DLD1 (cell line): ENCODE measurements around the gene MLX.
"Not testable (repeated sequence)": the region's sequence is repeated elsewhere in the genome, so short reads cannot be mapped to it uniquely, and the experiment has no call there.

Experiments
- in situ Hi-C: cut with HindIII; loops from 2 replicates; pipeline ENCODE4 v1.10.0; 2017; ENCODE audit warnings: low sequenced_read_pairs

The MLX gene

DNA sequence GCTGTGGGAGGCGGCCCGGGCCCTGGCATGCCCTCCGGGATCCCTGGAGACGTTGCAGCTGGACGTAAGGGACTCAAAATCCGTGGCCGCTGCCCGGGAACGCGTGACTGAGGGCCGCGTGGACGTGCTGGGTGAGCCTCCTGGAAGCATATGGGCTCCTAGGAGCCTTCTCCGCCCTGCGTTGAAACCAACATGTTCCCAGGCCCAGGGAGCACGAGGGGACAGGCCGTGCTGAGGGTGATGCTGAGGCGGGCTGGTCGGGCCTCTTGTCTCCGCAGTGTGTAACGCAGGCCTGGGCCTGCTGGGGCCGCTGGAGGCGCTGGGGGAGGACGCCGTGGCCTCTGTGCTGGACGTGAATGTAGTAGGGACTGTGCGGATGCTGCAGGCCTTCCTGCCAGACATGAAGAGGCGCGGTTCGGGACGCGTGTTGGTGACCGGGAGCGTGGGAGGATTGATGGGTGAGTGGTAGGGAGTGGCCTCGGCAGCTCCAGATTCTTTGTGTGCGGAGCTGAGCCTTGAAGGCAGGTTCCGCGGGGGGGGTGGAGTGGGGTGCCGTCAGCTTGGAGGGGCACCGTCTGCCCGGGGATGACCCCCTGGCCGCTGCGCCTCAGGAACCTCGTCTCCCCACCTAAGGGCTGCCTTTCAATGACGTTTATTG is 13.6 kb upstream of the MLX start:
- in situ Hi-C loops = no loop called here

DNA sequence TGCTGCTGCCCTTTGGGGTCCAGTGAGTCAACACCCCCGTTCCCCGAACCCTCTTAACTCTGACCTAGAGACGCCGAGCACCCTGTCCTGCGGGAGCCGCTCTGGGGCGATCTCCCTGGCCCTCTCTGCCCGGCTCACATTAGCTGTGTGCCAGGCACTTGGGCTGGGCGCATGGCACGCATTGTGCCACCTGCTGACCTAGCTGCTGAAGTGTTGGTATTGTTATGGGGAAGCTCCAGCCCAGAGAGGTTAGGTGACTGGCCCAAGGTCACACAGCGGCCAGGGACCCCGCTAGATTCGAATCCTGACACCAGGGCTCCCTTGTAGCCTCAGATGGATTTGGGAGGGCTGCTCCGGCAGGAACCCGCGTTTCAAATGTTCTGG is 13.0 kb upstream of the MLX start:
- in situ Hi-C loops = no loop called here

DNA sequence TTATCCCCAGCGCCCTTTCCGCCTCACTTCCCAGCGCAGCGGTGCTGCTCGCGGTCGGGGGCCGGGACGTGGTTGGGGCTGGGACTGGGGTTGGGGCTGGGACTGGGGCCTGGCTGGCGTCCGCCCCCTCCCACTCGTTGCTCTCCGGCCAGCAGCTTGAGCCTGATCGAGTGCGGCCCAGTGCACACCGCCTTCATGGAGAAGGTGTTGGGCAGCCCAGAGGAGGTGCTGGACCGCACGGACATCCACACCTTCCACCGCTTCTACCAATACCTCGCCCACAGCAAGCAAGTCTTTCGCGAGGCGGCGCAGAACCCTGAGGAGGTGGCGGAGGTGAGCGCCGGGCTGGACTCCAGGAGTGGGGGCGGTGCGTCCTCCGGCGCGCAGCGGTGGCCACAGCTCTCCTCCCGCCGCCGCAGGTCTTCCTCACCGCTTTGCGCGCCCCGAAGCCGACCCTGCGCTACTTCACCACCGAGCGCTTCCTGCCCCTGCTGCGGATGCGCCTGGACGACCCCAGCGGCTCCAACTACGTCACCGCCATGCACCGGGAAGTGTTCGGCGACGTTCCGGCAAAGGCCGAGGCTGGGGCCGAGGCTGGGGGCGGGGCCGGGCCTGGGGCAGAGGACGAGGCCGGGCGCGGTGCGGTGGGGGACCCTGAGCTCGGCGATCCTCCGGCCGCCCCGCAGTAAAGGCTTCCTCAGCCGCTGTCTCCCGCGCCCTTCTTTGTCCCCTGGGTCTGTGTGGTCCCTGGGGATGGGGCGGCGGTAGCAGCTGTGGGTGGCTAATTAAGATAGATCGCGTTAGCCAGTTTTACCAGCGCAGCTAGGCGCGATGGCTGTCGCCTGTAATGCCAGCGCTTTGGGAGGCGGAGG is 12.4 kb upstream of the MLX start:
- in situ Hi-C loops = no loop called here

DNA sequence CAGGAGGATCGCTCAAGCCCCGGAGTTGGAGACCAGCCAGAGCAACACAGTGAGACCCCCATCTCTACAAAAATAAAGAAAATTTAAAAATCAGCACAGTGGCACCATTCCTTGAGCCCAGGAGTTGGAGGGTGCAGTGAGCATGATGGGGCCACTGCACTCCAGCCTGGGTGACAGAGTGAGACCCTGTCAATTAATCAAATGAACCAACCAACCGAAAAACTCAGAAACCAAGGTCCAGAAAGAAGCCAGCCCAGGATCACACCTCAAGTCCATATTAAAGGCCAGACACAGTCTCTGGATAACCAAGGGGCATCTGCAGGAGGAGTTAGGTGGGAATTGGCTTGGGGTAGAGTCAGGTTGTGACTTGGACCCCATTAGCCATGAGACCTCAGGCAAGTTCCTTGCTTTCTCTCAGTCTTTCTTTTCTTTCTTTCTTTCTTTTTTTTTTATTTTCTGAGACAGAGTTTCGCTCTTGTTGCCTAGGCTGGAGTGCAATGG is 11.7 kb upstream of the MLX start:
- in situ Hi-C loops = no loop called here

DNA sequence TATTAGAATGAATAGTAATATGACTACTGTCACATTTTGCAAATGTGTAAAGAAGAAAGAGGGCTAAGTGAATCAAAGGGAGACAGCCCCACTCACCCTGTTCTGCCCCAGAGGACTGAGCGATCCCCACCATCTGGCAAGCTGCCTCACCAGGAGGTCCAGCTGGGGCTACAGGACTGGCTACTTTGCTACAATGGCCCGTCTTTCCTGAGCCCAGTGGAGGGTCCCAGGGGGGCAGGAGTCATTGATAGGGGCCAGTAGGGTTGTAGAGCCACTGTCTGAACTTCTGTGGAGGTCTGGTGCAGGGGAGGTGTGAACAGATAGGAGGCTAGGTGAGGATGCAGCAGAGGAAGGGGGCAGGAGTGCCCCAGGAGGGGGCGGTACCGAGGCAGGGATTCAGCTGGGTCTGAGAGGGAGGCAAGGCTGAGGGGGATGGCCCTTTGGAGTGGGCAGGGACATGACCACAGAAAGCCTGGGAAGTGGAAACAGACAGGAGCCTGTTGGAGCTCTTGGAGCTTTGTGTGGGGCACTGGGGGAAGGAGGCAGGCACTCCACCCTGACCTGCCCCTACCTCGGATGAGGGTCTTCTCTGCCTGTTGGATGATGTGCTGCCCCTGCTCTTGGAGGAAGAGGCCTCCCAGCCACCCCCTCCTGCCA is 10.8 kb upstream of the MLX start:
- in situ Hi-C loops = not testable (repeated sequence)

DNA sequence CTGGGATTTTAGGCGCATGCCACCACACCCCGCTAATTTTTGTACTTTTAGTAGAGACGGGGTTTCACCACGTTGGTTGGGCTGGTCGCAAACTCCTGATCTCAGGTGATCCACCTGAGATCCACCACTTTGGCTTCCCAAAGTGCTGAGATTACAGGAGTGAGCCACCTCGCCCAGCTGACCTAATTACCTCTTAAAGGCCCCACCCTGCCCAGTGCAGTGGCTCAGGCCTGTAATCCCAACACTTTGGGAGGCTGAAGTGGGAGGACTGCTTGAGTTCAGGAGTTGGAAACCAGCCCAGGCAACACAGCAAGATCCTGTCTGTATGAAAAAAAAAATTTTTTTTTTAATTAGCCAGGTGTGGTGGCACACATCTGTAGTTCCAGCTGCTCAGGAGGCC is 7.8 kb upstream of the MLX start:
- in situ Hi-C loops = no loop called here

DNA sequence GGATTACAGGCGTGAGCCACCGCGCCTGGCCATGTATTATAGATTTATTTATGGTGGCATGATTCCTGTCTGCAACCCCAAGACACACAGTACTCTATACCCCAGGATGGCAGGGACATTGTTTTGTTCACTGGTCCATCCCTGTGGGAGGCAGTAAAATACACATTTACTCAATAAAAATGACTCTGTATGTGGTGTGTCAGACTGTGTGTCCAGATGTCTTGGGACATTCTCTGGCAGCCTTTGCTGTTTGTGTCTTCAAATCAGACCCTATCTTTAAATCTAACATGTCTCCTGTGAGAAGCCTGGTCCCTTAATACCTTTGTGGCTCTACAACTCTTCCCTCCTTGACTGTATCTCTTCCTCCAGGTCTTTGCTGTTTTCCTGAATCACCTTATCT is 6.7 kb upstream of the MLX start:
- in situ Hi-C loops = no loop called here

DNA sequence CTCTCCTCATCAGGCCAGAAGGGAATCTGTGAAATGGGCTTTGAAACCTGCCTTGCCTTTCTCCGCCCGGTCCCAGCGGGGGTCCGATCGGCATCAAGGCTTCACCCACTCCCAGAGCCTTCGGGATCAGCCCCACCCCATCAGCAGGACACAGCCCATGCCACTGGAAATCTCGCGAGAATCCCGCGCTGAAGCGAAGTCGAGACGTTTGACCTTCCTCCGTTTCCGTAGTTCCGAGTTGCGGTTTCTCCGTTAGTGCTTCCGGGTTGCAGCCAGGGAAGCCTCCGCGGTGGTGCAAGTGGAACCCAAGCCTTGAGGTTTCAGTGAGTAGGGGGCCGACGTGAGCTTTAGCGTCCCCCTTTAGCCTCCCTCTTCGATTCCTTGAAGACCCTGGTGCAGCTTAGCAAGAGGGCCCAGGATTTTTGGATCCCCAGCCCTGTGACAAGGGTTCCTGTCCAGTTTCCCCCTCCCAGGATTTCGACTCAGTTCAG is 5.0 kb upstream of the MLX start, which contains the start of gene COASY:
Gene COASY (plus strand): TSS at position 252 of the 491 bp plus-strand sequence. CDS start 475 bp downstream, outside the sequence.
- in situ Hi-C loops = no loop called here

DNA sequence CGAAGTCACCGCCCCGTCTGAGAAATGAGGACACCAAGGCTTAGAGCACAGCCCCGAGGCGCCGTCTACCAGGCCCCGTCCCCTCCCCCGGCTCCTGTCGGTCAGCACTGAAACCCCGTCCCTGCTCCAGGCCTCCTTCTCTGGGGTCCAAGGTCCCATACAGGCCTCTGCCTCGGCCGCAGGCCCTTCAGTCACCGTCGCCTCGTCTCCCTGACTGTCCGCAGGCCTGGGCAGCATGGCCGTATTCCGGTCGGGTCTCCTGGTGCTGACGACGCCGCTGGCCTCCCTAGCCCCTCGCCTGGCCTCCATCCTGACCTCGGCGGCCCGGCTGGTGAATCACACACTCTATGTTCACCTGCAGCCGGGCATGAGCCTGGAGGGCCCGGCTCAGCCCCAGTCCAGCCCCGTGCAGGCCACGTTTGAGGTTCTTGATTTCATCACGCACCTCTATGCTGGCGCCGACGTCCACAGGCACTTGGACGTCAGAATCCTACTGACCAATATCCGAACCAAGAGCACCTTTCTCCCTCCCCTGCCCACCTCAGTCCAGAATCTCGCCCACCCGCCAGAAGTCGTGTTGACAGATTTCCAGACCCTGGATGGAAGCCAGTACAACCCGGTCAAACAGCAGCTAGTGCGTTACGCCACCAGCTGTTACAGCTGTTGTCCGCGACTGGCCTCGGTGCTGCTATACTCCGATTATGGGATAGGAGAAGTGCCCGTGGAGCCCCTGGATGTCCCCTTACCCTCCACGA is 4.3 kb upstream of the MLX start:
- in situ Hi-C loops = no loop called here

DNA sequence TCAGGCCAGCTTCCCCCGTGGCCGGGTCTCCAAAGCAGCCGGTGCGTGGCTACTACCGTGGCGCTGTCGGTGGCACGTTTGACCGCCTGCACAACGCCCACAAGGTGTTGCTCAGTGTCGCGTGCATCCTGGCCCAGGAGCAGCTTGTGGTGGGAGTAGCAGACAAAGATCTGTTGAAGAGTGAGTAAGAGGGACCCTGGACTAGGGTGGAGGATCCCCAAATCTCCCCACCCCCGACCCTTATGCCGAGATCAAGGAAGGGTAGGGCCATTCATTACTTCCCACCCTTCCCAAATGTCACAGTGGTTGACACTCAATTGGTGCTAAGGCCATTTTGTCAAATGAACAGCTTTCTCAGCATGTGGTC is 3.8 kb upstream of the MLX start:
- in situ Hi-C loops = no loop called here

DNA sequence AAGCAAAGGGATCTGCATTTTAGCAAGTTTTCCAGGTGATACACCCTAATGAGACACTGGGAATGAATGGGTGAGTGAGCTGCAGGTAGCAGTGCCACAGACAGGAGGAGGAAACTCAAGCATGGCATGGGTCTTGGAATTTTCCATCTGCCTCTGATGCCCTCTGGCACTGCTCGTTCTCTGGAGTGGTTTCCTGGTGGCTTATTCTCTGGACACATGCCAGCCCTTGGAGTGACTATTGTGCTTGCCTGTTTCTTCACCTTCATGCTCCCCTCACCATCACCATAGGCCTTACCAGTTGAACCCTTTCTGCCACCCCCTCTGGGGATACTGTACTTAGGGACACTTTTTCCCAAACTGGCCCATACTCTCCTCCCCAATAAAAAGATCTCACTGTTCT is 3.4 kb upstream of the MLX start:
- in situ Hi-C loops = no loop called here

DNA sequence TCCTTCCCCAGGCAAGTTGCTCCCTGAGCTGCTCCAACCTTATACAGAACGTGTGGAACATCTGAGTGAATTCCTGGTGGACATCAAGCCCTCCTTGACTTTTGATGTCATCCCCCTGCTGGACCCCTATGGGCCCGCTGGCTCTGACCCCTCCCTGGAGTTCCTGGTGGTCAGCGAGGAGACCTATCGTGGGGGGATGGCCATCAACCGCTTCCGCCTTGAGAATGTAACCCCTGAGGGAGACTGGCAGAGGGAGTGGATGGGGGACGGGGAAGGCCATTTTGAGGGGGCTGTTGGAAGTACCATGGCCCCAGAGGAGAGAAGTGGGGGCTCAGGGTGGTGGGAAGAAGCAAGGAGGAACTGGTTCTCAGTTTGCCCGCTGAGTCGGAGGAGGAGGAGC is 3.0 kb upstream of the MLX start:
- in situ Hi-C loops = no loop called here

DNA sequence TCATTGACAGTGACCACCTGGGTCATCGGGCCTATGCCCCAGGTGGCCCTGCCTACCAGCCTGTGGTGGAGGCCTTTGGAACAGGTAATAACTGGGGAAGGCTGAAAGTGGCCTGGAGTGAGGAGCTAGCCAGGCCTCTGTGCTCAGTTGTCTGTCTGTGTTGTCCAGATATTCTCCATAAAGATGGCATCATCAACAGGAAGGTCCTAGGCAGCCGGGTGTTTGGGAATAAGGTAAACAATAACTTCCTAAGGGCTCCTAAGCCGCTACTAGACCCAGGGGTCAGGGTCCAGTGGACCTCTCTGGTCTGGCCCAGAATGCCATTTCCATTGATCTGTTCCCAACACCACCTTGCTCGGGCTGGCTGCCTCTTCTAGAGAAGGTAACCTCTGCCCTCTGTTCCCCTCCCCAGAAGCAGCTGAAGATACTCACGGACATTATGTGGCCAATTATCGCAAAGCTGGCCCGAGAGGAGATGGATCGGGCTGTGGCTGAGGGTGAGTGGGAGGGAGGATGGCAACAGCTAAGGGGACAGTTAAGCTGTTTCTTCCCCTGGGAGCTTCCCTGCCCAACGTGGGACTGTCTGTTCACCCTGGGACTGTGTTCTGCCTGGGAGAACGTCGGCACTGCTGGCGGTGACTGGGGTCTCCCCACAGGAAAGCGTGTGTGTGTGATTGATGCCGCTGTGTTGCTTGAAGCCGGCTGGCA is 1.9 kb upstream of the MLX start:
- in situ Hi-C loops = no loop called here

DNA sequence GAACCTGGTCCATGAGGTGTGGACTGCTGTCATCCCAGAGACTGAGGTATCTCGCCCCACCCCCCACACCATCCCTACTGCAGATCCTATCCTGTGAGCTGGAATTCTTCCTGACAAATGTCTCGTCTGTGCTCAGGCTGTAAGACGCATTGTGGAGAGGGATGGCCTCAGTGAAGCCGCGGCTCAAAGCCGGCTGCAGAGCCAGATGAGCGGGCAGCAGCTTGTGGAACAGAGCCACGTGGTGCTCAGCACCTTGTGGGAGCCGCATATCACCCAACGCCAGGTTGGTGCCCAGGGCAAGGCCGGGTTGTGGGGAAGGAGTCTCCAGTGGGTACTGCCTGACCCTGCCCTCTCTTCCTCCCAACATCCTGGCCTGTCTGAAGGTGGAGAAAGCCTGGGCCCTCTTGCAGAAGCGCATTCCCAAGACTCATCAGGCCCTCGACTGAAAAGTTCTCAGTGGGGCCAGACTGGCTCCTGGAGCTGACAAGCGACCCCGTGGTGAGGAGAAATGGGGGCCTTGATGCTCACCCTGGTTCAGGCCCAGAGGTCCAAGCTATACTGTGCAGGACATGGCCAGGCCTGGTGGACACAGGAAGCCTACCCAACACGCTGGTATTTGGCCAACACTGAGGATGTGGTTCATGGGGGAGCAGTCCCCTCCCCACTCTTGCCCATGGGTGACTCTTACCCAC is 1.2 kb upstream of the MLX start:
- in situ Hi-C loops = no loop called here

DNA sequence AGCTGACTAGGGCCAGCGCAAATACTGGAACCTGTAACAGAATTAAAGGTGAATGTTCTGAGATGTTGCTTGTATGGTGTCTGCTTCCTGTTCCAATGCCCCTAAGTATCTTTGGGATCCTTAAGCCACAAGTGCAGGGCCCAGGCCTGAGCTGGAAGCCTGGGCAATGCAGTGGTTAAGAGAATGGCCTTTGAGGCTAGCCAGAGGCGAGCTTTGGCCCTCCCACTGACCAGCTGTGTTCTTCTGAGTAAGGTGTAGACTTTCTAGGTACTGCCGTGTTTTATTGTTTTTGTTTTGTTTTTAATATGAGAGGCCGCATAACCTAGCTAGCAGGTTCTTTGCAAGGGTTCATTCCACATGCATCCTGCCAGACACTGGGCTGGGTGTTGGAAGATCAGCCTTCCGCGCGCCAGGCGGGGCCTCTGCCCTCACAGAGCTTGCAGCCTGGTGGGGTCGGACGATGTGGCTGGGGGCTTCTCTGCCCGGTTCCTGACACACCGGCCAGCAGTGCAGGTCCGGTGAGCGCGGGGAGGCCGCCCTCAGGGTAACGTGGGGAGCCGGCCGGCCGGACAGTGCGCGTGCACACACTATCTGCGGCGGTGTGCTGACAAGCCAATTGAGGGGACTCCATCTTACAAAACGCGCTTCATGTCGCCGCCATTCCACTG is 551 bp upstream of the MLX start:
- in situ Hi-C loops = no loop called here

DNA sequence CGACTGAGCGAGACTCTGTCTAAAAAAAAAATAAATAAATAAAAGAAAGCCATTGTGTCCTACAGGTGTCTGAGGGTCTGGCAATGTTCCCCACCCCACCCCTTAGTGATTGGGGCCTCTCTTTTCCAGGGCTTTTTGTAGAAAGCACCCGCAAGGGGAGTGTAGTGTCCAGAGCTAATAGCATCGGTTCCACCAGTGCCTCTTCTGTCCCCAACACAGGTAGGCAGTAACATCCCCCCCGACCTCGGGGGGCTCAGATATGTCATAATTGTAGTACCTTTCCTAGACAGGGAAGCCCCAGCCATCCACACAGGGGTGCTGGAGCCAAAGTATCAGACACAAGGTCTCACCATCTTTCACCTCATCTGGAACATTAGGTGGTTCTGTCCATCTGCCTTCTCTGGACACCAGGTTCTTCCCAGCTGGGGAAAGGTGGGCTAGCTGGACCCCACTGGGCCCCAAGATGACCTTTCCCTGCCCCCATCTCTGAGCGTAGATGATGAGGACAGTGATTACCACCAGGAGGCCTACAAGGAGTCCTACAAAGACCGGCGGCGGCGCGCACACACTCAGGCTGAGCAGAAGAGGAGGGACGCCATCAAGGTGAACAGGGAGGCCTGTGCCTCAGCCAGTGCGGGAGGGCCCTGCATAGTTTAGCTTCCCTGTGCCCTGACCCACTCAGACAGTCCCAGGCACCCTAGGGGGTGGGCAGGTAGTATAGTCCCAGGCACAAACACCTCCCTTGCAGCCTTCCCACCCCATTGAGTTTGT is 1.6 kb downstream of the MLX start:
- in situ Hi-C loops = no loop called here

DNA sequence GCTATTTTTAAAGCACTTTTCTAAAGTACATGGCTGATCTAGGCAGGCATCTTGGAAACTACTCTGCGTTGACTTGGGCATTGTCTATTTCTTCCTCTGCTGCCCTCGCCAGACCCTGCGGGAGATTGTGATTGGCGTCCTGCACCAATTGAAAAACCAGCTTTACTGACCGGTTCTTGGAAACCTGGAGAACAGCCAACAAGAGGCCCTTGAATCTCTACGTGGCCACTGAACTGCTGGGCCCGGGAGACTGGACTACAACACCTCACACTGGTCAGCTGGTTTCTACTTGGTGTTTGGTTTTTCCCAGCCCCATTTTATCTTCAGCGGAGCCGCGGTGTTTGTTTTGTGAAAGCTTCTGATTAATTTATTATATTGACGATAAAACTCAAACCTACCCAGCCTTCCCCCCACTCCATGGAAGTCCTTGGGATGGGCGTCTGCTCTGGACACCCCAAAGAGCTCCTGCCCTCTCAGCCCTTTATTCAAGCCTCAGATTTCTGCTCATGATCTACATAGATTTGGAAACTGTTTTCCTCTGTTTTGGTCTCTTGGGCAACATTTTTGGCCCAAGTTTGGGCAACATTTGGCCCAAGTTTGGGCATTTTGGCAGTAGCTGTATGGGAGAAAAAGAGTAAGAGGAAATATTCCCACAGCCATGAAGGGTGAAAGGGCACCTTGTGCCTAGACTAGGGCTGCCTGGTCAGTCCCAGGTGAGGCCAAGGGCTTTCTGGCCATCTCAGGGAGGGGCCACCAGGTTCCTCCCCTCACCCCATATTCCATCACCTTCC is 4.7 kb downstream of the MLX start:
- in situ Hi-C loops = no loop called here

DNA sequence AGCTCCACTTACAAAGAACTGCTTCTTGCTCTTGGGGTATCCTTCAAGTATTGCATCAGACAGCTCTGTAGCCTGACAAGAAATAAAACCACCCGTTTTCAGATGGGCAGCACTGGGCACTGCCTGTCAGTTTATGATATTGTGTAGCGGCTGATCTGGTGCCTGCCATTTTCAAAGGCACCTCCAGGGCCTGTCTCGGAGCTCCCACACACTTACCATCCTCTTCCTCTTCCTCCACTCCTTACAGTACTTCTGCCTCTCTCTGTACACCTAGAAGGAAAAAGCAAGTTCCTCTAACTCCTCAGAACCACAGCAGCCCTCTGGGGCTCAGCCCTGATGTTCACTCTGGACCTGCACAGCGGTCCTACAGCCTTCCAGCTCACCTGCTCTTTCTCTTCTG is 6.2 kb downstream of the MLX start:
- in situ Hi-C loops = no loop called here
